Lower leg skin (tissue), 4 donors: ENCODE data around the gene UPF1. TPM values are rescaled to one million over a fixed set of nuclear protein-coding genes. Genes with fewer than 3 reads are reported as not detected.

Experiments
- DNase-seq, 2 donors: peaks; one replicate each; pipeline ENCODE4 v3.0.0-alpha.2; 2019; ENCODE audit warnings: low spot score in 2 of 2
- H3K4me3 ChIP-seq: fragments of 200-600 bp; sonication (generic); 2 replicates; pipeline ENCODE4 v1.5.1; 2017; ENCODE audit warnings: mild to moderate bottlenecking, low read depth; ENCODE audit not compliant: poor library complexity, severe bottlenecking
- CTCF ChIP-seq, 3 donors: fragments of 450-650 bp; IDR thresholded peaks; one replicate each; pipeline ENCODE4 v1.5.1; 2016; ENCODE audit warnings: antibody characterized with exemption in 3 of 3, mild to moderate bottlenecking in 3 of 3, moderate library complexity in 2 of 3
- POLR2A ChIP-seq, 2 donors: fragments of 450-650 bp; IDR thresholded peaks; one replicate each; pipeline ENCODE4 v1.6.1; 2016 to 2017; ENCODE audit warnings: antibody characterized with exemption in 2 of 2, mild to moderate bottlenecking in 1 of 2, moderate library complexity in 1 of 2
- WGBS, 2 donors: methylation state at CpG; one replicate each; pipeline ENCODE4 v1.1.5; 2018; 5-methylcytosine and 5-hydroxymethylcytosine counted together
- intact Hi-C: fragments of 100-400 bp; cut with DNase I; formaldehyde crosslinking; loops from one replicate; pipeline ENCODE4 v1.15.0; 2023; ENCODE audit warnings: low total_unique reads
- total RNA-seq, 4 donors: library from RNA; depleted of rRNA; stranded (reverse); fragments of >200 nt; gene quantifications; one replicate each; pipeline ENCODE4 v1.1.0, GENCODE V29; 2016

Gene UPF1
- total RNA-seq, 4 donors from 2014 or later, result 91.6 to 116 (median 102) TPM

- no peak for TF ChIP-seq POLR2A (IDR thresholded peaks at IDR 0.05)
- TF ChIP-seq CTCF (IDR thresholded peaks at IDR 0.05), result no peak
- H3K4me3 ChIP-seq, result peak overlapping the region; percentile 79
- WGBS, 2 donors, result 1% methylated on average over 39 of the region's 69 CpGs
- intact Hi-C loops, result no loop called here
- no peak for DNase-seq
These were observed 764 bp downstream of the UPF1 start for GRCh38 chr19:18832306-18833140.

- 4% methylated on average over 6 to 9 of the region's 9 CpGs for WGBS, 2 donors
- peak overlapping the region; percentile 79 for H3K4me3 ChIP-seq
- DNase-seq, result no peak
- no peak for TF ChIP-seq POLR2A (IDR thresholded peaks at IDR 0.05)
- no peak for TF ChIP-seq CTCF (IDR thresholded peaks at IDR 0.05)
- intact Hi-C loops, result no loop called here
These were observed 1.4 kb downstream of the UPF1 start for GRCh38 chr19:18833141-18833476.

- TF ChIP-seq POLR2A (IDR thresholded peaks at IDR 0.05), result no peak
- no peak for DNase-seq
- H3K4me3 ChIP-seq, result no peak overlapping the region
- 15 to 17% methylated on average over 18 of the region's 18 CpGs for WGBS, 2 donors
- intact Hi-C loops, result no loop called here
These were observed 2.3 kb downstream of the UPF1 start for GRCh38 chr19:18833849-18834643.

GRCh38 chr19:18834644-18834984 lies 2.9 kb downstream of the UPF1 start:
- intact Hi-C loops, result no loop called here

GRCh38 chr19:18839465-18840287 lies 7.9 kb downstream of the UPF1 start:
- H3K4me3 ChIP-seq, result no peak overlapping the region
- no peak for DNase-seq
- 77 to 78% methylated on average over 15 of the region's 15 CpGs for WGBS, 2 donors
- intact Hi-C loops, result loop anchor here (10.0 kb wide), 2 partner anchors 245 to 385 kb away; no protein-coding TSS in a partner anchor
- TF ChIP-seq CTCF (IDR thresholded peaks at IDR 0.05), result no peak
- TF ChIP-seq POLR2A (IDR thresholded peaks at IDR 0.05), result no peak

More at GRCh38 chr19:18834644-18834984, 2.9 kb downstream of the UPF1 start:
- WGBS, 2 donors, result 63 to 65% methylated on average over 4 of the region's 4 CpGs
- no peak for TF ChIP-seq POLR2A (IDR thresholded peaks at IDR 0.05)
- no peak for TF ChIP-seq CTCF (IDR thresholded peaks at IDR 0.05)
- no peak overlapping the region for H3K4me3 ChIP-seq
- DNase-seq, result no peak
